ENCODE data around the gene ZFYVE9. TPM values are rescaled to one million over a fixed set of nuclear protein-coding genes. Genes with fewer than 3 reads are reported as not detected.

ZFYVE9 gene
- polyA plus RNA-seq, 1 experiment: 20.7 TPM

DNA sequence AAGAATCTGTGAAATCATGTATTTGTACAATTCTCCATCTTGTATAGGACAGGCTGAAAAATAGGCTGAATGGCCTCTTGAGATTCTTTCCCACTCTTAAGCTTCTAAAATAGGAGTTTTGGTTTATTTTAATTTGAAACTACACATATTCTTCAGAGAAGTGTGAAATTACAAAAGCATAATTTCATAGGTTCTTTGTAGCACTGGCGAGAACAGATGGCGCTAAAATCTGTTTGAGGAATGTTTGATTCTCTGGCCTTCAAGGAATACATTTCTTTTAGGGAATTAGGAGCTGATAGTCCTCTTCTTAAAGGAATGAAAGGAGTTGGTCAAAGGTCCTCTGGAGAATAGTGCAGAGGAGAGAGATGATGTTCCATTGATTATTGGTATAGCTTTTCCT lies 179.2 kb downstream of the ZFYVE9 start:
- H3K27ac ChIP-seq (ENCODE audit: low read depth, low read length): no peak overlapping the region
- H3K9me3 ChIP-seq (ENCODE audit: control insufficient read depth, insufficient read depth, low read length): no peaks in the 10 kb centered on the region
- no peak for DNase-seq (ENCODE audit: low read depth, low spot score)
- H3K27me3 ChIP-seq (ENCODE audit: control insufficient read depth, insufficient read depth, low read length): no peaks in the 10 kb centered on the region
- H3K4me3 ChIP-seq (ENCODE audit: low read depth, low read length): no peak overlapping the region
- ChIA-PET POLR2A (no interaction called here), CTCF (interaction anchor here (0.5 kb wide), 1 partner anchor 13 kb away, joined by 3 read pairs; no protein-coding TSS in a partner anchor)
- no peak for TF ChIP-seq CTCF (IDR thresholded peaks at IDR 0.05; ENCODE audit: low read depth, low read length)

GRCh38 chr1:52323731-52324130 lies 181.8 kb downstream of the ZFYVE9 start:
- Histone ChIP-seq H3K27ac (ENCODE audit: low read depth, low read length) (no peak overlapping the region), H3K9me3 (ENCODE audit: control insufficient read depth, insufficient read depth, low read length) (no peaks in the 10 kb centered on the region), H3K4me3 (ENCODE audit: low read depth, low read length) (no peak overlapping the region), H3K27me3 (ENCODE audit: control insufficient read depth, insufficient read depth, low read length) (no peaks in the 10 kb centered on the region)
- CTCF ChIA-PET: interaction anchor here (1.3 kb wide), 1 partner anchor 10 kb away, joined by 3 read pairs; no protein-coding TSS in a partner anchor
- POLR2A ChIA-PET: no interaction called here
- no peak for DNase-seq (ENCODE audit: low read depth, low spot score)
- TF ChIP-seq CTCF (IDR thresholded peaks at IDR 0.05; ENCODE audit: low read depth, low read length): no peak

- ChIA-PET POLR2A (interaction anchor here (0.7 kb wide), 1 partner anchor 1447 kb away, joined by 3 read pairs; no protein-coding TSS in a partner anchor), CTCF (no interaction called here)
- no peak for TF ChIP-seq CTCF (IDR thresholded peaks at IDR 0.05; ENCODE audit: low read depth, low read length)
- no peak overlapping the region for H3K4me3 ChIP-seq (ENCODE audit: low read depth, low read length)
- no peaks in the 10 kb centered on the region for H3K9me3 ChIP-seq (ENCODE audit: control insufficient read depth, insufficient read depth, low read length)
- H3K27ac ChIP-seq (ENCODE audit: low read depth, low read length): no peak overlapping the region
- H3K27me3 ChIP-seq (ENCODE audit: control insufficient read depth, insufficient read depth, low read length): no peaks in the 10 kb centered on the region
- no peak for DNase-seq (ENCODE audit: low read depth, low spot score)
These were observed 183.9 kb downstream of the ZFYVE9 start for GRCh38 chr1:52325786-52326185.

DNA sequence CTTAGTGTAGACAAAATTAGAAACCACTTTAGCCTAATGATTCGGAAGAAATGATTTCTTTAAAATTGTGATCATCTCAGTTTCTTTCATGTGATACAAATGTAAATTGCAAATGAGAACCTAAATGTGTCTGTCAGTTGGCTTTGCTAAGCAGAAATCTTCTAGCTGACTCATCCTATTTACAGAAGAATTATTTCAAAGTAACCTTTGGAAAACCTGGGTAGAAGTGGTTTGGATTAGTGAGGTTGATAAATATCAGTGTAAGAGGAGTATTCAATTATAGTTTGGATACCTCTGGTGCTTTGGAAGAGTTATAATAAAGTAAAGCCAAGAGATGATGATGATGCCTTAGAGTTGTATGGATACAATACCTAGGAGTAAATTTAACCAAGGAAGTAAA lies 186.7 kb downstream of the ZFYVE9 start:
- no peak overlapping the region for H3K27ac ChIP-seq (ENCODE audit: low read depth, low read length)
- DNase-seq (ENCODE audit: low read depth, low spot score): no peak
- no peaks in the 10 kb centered on the region for H3K27me3 ChIP-seq (ENCODE audit: control insufficient read depth, insufficient read depth, low read length)
- POLR2A ChIA-PET: no interaction called here
- no peaks in the 10 kb centered on the region for H3K9me3 ChIP-seq (ENCODE audit: control insufficient read depth, insufficient read depth, low read length)
- H3K4me3 ChIP-seq (ENCODE audit: low read depth, low read length): no peak overlapping the region
- CTCF ChIA-PET: no interaction called here
- TF ChIP-seq CTCF (IDR thresholded peaks at IDR 0.05; ENCODE audit: low read depth, low read length): no peak

- TF ChIP-seq CTCF (IDR thresholded peaks at IDR 0.05; ENCODE audit: low read depth, low read length): no peak
- CTCF ChIA-PET: no interaction called here
- Histone ChIP-seq H3K4me3 (ENCODE audit: low read depth, low read length) (no peak overlapping the region), H3K9me3 (ENCODE audit: control insufficient read depth, insufficient read depth, low read length) (no peaks in the 10 kb centered on the region), H3K27me3 (ENCODE audit: control insufficient read depth, insufficient read depth, low read length) (no peaks in the 10 kb centered on the region), H3K27ac (ENCODE audit: low read depth, low read length) (no peak overlapping the region)
- POLR2A ChIA-PET: no interaction called here
- DNase-seq (ENCODE audit: low read depth, low spot score): no peak
These were observed 190.5 kb downstream of the ZFYVE9 start for GRCh38 chr1:52332411-52332810.

All from AG04450 (cell line).